GM12864 (cell line): Measurements from ENCODE around the gene HS3ST5.

Experiments
- DNase-seq: peaks from one replicate; pipeline ENCODE4 v3.0.0-alpha.2; 2011; ENCODE audit warnings: low read depth
- H3K4me3 ChIP-seq: 2 replicates; pipeline ENCODE4 v1.5.1; 2011; ENCODE audit warnings: mild to moderate bottlenecking, low read depth, low read length, control low read depth
- CTCF ChIP-seq: IDR thresholded peaks from 2 replicates; pipeline ENCODE4 v1.5.1; 2011; ENCODE audit warnings: low read depth, mild to moderate bottlenecking, moderate library complexity, low read length, control low read depth, inconsistent platforms; ENCODE audit errors: missing control alignments

The HS3ST5 gene

GRCh38 chr6:114115652-114116051 is 227.2 kb downstream of the HS3ST5 start:
- no peak for TF ChIP-seq CTCF
- H3K4me3 ChIP-seq, result no peak overlapping the region
- no peak for DNase-seq

GRCh38 chr6:114108119-114109002 is 234.5 kb downstream of the HS3ST5 start:
- H3K4me3 ChIP-seq, result no peak overlapping the region
- DNase-seq, result no peak
- peak; percentile 72 for TF ChIP-seq CTCF

GRCh38 chr6:114106020-114106419 is 236.8 kb downstream of the HS3ST5 start:
- H3K4me3 ChIP-seq, result no peak overlapping the region
- no peak for DNase-seq
- TF ChIP-seq CTCF, result no peak

- no peak for TF ChIP-seq CTCF
- no peak overlapping the region for H3K4me3 ChIP-seq
- DNase-seq, result no peak
Observed at GRCh38 chr6:114101255-114101654, 241.6 kb downstream of the HS3ST5 start.

GRCh38 chr6:114100215-114100994 is 242.4 kb downstream of the HS3ST5 start:
- TF ChIP-seq CTCF, result no peak
- no peak overlapping the region for H3K4me3 ChIP-seq
- DNase-seq, result no peak

GRCh38 chr6:114096561-114097172 is 246.2 kb downstream of the HS3ST5 start:
- TF ChIP-seq CTCF, result peak; percentile 45
- DNase-seq, result no peak
- H3K4me3 ChIP-seq, result no peak overlapping the region
